Measurements from ENCODE around the gene LCP1.

GRCh38 chr13:46171217-46171616, 10.8 kb downstream of the LCP1 start:
- TF ChIP-seq POLR2A (IDR thresholded peaks at IDR 0.05; ENCODE audit: low read length) (no peak), GATA1 (IDR thresholded peaks at IDR 0.05; ENCODE audit: low read depth, low read length) (no peak)

Data from erythroblast (primary cell).